HepG2 (cell line): ENCODE data around the gene NIPAL3. TPM values are rescaled to one million over a fixed set of nuclear protein-coding genes. Genes with fewer than 3 reads are reported as not detected.

Experiments used
- ATAC-seq: fragments of 200-7000 bp; cut with Tn5 transposase; 3 replicates; pipeline ENCODE4 v1.9.1; 2020; ENCODE audit warnings: mild to moderate bottlenecking, moderate library complexity
- BruUV-seq: library from RNA; stranded (reverse); fragments of 400-500 nt; replicated peaks from 2 replicates; lab custom pipeline; 2021; lab: Mats Ljungman, UMichigan
- CTCF ChIA-PET: fragments of 300-600 bp; formaldehyde crosslinking; extraction: SDS; loops from one replicate; lab custom pipeline; 2021; ENCODE audit warnings: low total read pairs, inconsistent platforms, low intra/inter-chr PET ratio; lab: Yijun Ruan, JAX
- POLR2A ChIA-PET: fragments of 350-600 bp; sonication (Branson Sonifier 250); formaldehyde crosslinking; loops from one replicate; lab custom pipeline; 2020; ENCODE audit warnings: antibody characterized with exemption, inconsistent platforms; lab: Yijun Ruan, JAX
- DNase-seq: peaks from one replicate; pipeline ENCODE4 v3.0.0-alpha.2; 2015; ENCODE audit warnings: low spot score
- FAIRE-seq: peaks from 3 replicates; lab custom pipeline; 2011; peaks lifted over from hg19 to GRCh38; lab: Jason Lieb, UNC
- H2AFZ ChIP-seq: one replicate; pipeline ENCODE4 v1.6.1; 2011; ENCODE audit warnings: low read length, inconsistent platforms
- H3K27ac ChIP-seq: fragments of 300-600 bp; 3 replicates; pipeline ENCODE4 v1.8.0; 2011; ENCODE audit warnings: mixed run types, mild to moderate bottlenecking, mixed read lengths, low read length, inconsistent platforms; ENCODE audit not compliant: insufficient read depth; ENCODE audit errors: extremely low read length
- H3K27me3 ChIP-seq, 2 experiments: fragments of 200-600 bp in 1 of 2; 2 replicates in 1 of 2; 3 replicates in 1 of 2; pipeline versions ENCODE4 v1.6.0 to v1.8.0; 2011; ENCODE audit warnings: low read length in 2 of 2, mild to moderate bottlenecking in 2 of 2, moderate library complexity in 2 of 2, inconsistent platforms in 1 of 2; ENCODE audit not compliant: insufficient read depth in 2 of 2, control insufficient read depth in 1 of 2
- H3K36me3 ChIP-seq, 2 experiments: fragments of 200-600 bp in 1 of 2; replicated peaks in 1 of 2; 2 replicates in 1 of 2; 3 replicates in 1 of 2; pipeline versions ENCODE4 v1.5.1 to v1.8.0; 2011; ENCODE audit warnings: low read length in 2 of 2, inconsistent platforms in 1 of 2; ENCODE audit not compliant: insufficient read depth in 2 of 2, control insufficient read depth in 1 of 2
- H3K4me1 ChIP-seq: 2 replicates; pipeline ENCODE4 v1.5.1; 2012; ENCODE audit warnings: low read length, inconsistent platforms; ENCODE audit not compliant: insufficient read depth
- H3K4me2 ChIP-seq: 2 replicates; pipeline ENCODE4 v1.6.0; 2011; ENCODE audit warnings: low read depth, low read length, inconsistent platforms
- H3K4me3 ChIP-seq, 3 experiments: fragments of 200-600 bp in 1 of 3; sonication (generic), shearing (Covaris generic) in 1 of 3; replicated peaks in 1 of 3; 2 replicates each; pipeline ENCODE4 v1.5.1; 2011 to 2016; ENCODE audit warnings: low read length in 3 of 3, inconsistent platforms in 2 of 3, low read depth in 2 of 3, mild to moderate bottlenecking in 2 of 3, control low read depth in 1 of 3, mixed read lengths in 1 of 3; ENCODE audit not compliant: insufficient read depth in 1 of 3
- H3K79me2 ChIP-seq: one replicate; pipeline ENCODE4 v1.6.1; 2011; ENCODE audit warnings: low read length, inconsistent platforms; ENCODE audit not compliant: insufficient read depth
- H3K9ac ChIP-seq: 2 replicates; pipeline ENCODE4 v1.6.0; 2011; ENCODE audit warnings: mild to moderate bottlenecking, low read depth, low read length, inconsistent platforms; ENCODE audit not compliant: insufficient read depth
- H3K9me3 ChIP-seq: 2 replicates; pipeline ENCODE4 v1.5.1; 2012; ENCODE audit warnings: mild to moderate bottlenecking, low read length
- H4K20me1 ChIP-seq: 2 replicates; pipeline ENCODE4 v1.6.0; 2011; ENCODE audit warnings: inconsistent platforms, mild to moderate bottlenecking, low read length, moderate library complexity; ENCODE audit not compliant: insufficient read depth
- CCAR2 ChIP-seq: fragments of 200-400 bp; formaldehyde crosslinking; optimal IDR thresholded peaks from 2 replicates; pipeline ENCODE3; 2018; ENCODE audit warnings: low read depth, mild to moderate bottlenecking, low read length, moderate library complexity
- KLF15 ChIP-seq: sonication (generic); formaldehyde crosslinking; IDR thresholded peaks from 2 replicates; pipeline ENCODE4 v1.8.1; 2023; ENCODE audit warnings: borderline replicate concordance, mild to moderate bottlenecking, inconsistent platforms, missing genetic modification reagents, mixed read lengths
- SIN3B ChIP-seq: fragments of 150-350 bp; IDR thresholded peaks from 2 replicates; pipeline ENCODE4 v1.6.1; 2014; ENCODE audit warnings: low read length
- TAF1 ChIP-seq: sonication (generic); formaldehyde crosslinking; IDR thresholded peaks from 2 replicates; pipeline ENCODE4 v1.4.0; 2020; ENCODE audit warnings: missing genetic modification reagents
- TARDBP ChIP-seq: sonication (generic); formaldehyde crosslinking; IDR thresholded peaks from 2 replicates; pipeline ENCODE4 v1.8.0; 2022; ENCODE audit warnings: mild to moderate bottlenecking, missing genetic modification reagents
- TBX2 ChIP-seq: sonication (generic); formaldehyde crosslinking; IDR thresholded peaks from 2 replicates; pipeline ENCODE4 v1.5.0; 2020; ENCODE audit warnings: missing genetic modification reagents, mild to moderate bottlenecking, borderline replicate concordance
- ZNF101 ChIP-seq: sonication (generic); formaldehyde crosslinking; IDR thresholded peaks from 2 replicates; pipeline ENCODE4 v1.4.0; 2020; ENCODE audit warnings: mild to moderate bottlenecking, low read depth, missing genetic modification reagents, borderline replicate concordance
- ZNF33A ChIP-seq: sonication (generic); formaldehyde crosslinking; IDR thresholded peaks from 2 replicates; pipeline ENCODE4 v1.5.1; 2020; ENCODE audit warnings: missing genetic modification reagents, mild to moderate bottlenecking, moderate library complexity, borderline replicate concordance
- ZNF652 ChIP-seq: IDR thresholded peaks from 2 replicates; pipeline ENCODE4 v1.6.1; 2016; ENCODE audit warnings: low read depth, borderline replicate concordance
- ZNF777 ChIP-seq: sonication (generic); formaldehyde crosslinking; IDR thresholded peaks from 2 replicates; pipeline ENCODE4 v1.4.0; 2020; ENCODE audit warnings: missing genetic modification reagents
- ZNF781 ChIP-seq: sonication (generic); formaldehyde crosslinking; IDR thresholded peaks from 2 replicates; pipeline ENCODE4 v1.5.1; 2020; ENCODE audit warnings: borderline replicate concordance, mild to moderate bottlenecking, missing genetic modification reagents; ENCODE audit errors: not compliant biosample characterization
- ZNF788 ChIP-seq: sonication (generic); formaldehyde crosslinking; IDR thresholded peaks from 2 replicates; pipeline ENCODE4 v1.5.0; 2020; ENCODE audit warnings: mild to moderate bottlenecking, missing genetic modification reagents, borderline replicate concordance
- WGBS: methylation state at CpG from one replicate; pipeline ENCODE4 v1.1.6; 2017; ENCODE audit warnings: low lambda C conversion rate; 5-methylcytosine and 5-hydroxymethylcytosine counted together
- in situ Hi-C: cut with HindIII; loops from 2 replicates; pipeline ENCODE4 v1.10.0; 2017; ENCODE audit warnings: low pct_unique_long_range_greater_than_20kb; ENCODE audit not compliant: extremely low pct_ligation_motif_present
- intact Hi-C: fragments of 100-400 bp; cut with micrococcal nuclease; formaldehyde crosslinking; loops from one replicate; pipeline ENCODE4 v1.10.0; 2022; ENCODE audit not compliant: unreplicated experiment
- polyA plus RNA-seq, 8 experiments: library from polyadenylated mRNA; depleted of rRNA in 3 of 8; stranded (reverse) in 7 of 8; unstranded in 1 of 8; fragments of >200 nt; fragmentation: Illumina TruSeq in 4 of 8; extraction: Trizol in 4 of 8; gene quantifications; 2 replicates each; pipeline versions ENCODE4 v1.2.1 to v1.2.3, GENCODE V29; 2011 to 2016; ENCODE audit warnings: low read depth in 4 of 8, missing spikeins in 1 of 8, mixed read lengths in 1 of 8; ENCODE audit not compliant: insufficient read depth in 1 of 8
- total RNA-seq, 5 experiments: library from RNA; depleted of rRNA; stranded (reverse); fragments of >200 nt; fragmentation: Illumina TruSeq; extraction: Trizol; gene quantifications; 2 replicates each; pipeline ENCODE4 v1.2.3, GENCODE V29; 2016; ENCODE audit warnings: low read depth in 1 of 5
- TF ChIP-seq, protein P1 (sequence below): sonication (generic); formaldehyde crosslinking; IDR thresholded peaks from 2 replicates; pipeline ENCODE4 v1.5.0; 2020; ENCODE audit warnings: mild to moderate bottlenecking, missing genetic modification reagents, borderline replicate concordance

NIPAL3 gene
- total and polyA plus RNA-seq, 2 of the 13 experiments (the other 11 are each of a cell fraction or from before 2014, with no cell fraction given) = 5.6 to 8.6 TPM

DNA sequence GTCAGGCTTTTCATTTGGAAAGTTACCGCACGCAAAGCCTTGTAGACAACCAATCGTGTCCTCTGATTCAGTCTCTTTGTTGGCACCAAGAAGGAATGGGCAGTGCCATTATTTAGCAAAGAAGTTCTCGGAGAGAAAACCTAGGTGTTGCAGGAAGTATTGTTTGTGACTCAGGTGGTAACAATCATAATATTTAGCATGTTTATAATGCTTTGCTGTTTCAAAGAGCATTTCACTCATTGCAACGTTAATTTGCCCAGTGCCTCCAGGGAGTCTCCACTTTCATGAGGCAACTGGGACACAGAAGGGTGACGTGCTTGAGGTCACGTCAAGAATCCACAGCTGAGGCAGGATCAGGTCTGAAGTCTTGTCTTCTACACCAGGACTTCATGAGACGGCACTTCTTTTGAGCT lies 33.4 kb upstream of the NIPAL3 start:
- H3K36me3 ChIP-seq = no peaks in the 10 kb centered on the region
- POLR2A ChIA-PET = no interaction called here
- TF ChIP-seq TAF1 (no peak), ZNF652 (CRISPR knock-in tag) (no peak), ZNF33A (CRISPR knock-in tag) (no peak), TARDBP (CRISPR knock-in tag) (no peak), ZNF788 (CRISPR knock-in tag) (no peak), ZNF781 (CRISPR knock-in tag) (no peak), ZNF101 (no peak), ZNF777 (CRISPR knock-in tag) (no peak), KLF15 (no peak), TBX2 (CRISPR knock-in tag) (no peak), SIN3B (no peak), CCAR2 (no peak)
- TF ChIP-seq, protein P1, sequence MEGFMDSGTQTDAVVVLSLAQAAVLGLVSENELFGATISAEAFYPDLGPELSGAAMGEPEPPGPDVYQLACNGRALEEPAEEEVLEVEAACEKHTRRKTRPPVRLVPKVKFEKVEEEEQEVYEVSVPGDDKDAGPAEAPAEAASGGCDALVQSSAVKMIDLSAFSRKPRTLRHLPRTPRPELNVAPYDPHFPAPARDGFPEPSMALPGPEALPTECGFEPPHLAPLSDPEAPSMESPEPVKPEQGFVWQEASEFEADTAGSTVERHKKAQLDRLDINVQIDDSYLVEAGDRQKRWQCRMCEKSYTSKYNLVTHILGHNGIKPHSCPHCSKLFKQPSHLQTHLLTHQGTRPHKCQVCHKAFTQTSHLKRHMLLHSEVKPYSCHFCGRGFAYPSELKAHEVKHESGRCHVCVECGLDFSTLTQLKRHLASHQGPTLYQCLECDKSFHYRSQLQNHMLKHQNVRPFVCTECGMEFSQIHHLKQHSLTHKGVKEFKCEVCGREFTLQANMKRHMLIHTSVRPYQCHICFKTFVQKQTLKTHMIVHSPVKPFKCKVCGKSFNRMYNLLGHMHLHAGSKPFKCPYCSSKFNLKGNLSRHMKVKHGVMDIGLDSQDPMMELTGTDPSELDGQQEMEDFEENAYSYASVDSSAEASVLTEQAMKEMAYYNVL (CRISPR knock-in tag) = no peak
- ATAC-seq = no peak
- FAIRE-seq = no peak
- H3K4me1 ChIP-seq = peaks cover 9% of the 10 kb centered on the region; the same call in 1 of the 2 replicates
- H4K20me1 ChIP-seq = no peaks in the 10 kb centered on the region
- no peak overlapping the region for H3K4me3 ChIP-seq
- CTCF ChIA-PET = no interaction called here
- intact Hi-C loops = loop anchor here (10.0 kb wide), 1 partner anchor 1017 kb away; the partner anchor contains the start of gene ZNF436
- WGBS = 91% methylated on average over 5 of the region's 8 CpGs
- H3K4me2 ChIP-seq = no peak overlapping the region
- H3K27ac ChIP-seq = no peak overlapping the region
- BruUV-seq = no TSS peak
- no peaks in the 10 kb centered on the region for H3K79me2 ChIP-seq
- in situ Hi-C loops = no loop called here
- H2AFZ ChIP-seq = no peak overlapping the region
- no peak overlapping the region for H3K9ac ChIP-seq
- DNase-seq = no peak
- no peaks in the 10 kb centered on the region for H3K9me3 ChIP-seq
- no peaks in the 10 kb centered on the region for H3K27me3 ChIP-seq
